NCI-H1436 treated with DMSO at 0.1 percent for 48 hours (cell line): ENCODE measurements around the gene KCNJ14.
A peak's percentile ranks its signal among the peaks of the same experiment; 100 is the strongest.
"Not testable (repeated sequence)": the region's sequence is repeated elsewhere in the genome, so short reads cannot be mapped to it uniquely, and the experiment has no call there.

Experiments used
- DNase-seq: peaks from one replicate; lab custom pipeline; 2025; lab: John Stamatoyannopoulos, UW

KCNJ14 gene

DNA sequence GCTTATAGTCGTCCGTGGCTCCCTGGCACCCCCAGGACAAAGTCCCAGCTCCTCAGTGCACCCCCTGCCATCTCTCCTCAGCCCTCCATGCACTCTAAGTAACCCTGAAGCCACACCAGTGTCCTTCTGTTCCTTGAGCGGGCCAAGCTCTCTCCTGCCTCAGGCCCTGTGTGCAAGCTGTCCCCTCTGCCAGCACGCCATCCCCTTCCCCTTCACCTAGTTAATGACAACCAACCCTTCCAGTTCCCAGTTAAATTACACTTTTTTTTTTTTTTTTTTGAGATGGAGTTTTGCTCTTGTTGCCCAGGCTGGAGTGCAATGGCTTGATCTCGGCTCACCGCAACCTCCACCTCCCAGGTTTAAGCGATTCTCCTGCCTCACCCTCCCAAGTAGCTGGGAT lies 33.1 kb downstream of the KCNJ14 start:
- not testable (repeated sequence) for DNase-seq

DNA sequence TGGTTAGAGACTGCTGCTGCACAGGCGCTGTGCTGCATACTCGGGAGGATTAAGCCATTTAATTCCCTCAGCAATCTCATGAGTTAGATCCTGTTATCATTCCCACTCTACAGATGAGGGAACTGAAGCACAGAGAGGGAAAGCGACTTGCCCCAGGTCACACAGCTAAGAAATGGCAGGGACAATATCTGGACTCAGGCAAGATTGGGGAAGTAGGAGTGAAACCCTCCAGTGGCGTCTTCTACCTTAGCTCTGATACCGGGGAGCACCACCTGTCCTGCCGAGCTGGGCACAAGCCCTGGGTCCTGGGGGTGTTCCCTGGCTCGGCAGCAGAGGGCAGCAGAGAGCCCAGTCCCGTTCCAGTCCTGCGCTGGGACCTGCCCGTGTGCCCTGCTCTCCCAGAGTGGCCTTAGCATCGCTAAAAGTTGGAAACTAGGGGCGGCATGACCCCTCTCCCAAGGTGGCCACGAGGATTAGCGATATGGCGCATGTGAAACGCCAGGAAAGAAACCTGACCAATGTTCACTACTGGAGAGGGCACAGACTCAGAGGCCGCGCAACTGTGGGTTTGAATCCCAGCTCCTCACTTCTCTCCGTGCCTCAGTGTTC lies 34.3 kb downstream of the KCNJ14 start:
- no peak for DNase-seq

DNA sequence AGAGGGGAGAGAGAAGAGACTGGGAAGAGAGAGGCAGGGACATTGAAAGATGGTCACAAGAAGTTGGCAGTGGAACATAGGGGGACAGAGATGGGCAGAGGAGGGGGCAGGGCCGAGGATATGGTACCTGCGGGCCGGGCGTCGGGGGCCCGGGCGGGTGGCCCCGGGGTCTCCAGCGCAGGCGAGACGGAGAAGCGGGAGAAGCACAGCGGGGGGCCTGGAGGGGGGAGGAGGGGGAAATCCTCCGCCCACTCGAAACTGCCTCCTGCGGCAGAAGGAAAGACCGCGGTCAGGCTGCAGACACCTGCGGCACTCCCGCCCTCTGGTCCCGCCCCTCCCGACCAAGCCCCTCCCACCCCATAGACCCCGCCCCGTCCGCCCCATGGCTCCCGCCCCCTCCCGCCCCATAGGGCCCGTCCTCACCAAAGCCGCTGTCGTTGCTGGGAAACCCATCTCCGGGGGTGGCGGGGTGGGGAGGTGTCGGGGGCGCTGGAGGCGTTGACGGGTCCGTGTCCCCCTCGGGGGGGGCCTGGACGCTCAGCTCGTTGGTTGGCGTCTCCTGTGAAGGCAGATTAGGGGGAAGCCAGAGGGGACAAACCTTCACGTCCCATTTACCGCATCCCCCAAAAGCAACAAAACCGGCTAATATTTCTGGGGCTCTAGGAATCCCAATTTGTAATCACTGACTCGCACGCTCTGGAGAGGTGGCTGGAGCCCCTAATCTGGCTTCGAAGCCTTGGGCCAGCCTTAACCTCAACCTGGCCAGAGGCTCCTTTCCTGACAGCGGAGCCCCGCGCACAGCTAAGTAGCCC lies 35.8 kb downstream of the KCNJ14 start:
- DNase-seq: no peak

DNA sequence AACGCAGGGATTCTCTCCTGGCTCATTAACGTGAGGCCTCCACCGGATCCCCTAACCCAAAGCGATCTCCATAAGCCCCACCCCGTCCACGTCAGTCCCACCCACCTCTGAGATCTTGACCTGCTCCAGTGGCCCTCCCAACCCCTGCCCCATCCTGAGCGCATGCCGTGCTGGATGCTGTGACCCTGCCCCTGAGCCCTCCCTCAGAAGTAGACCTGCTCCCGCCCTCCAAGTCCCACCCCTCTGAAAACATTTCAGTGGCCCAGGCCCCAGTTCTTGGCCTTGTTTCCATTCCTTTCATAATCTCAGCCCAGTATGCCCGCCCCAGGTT lies 36.4 kb downstream of the KCNJ14 start:
- DNase-seq: no peak

DNA sequence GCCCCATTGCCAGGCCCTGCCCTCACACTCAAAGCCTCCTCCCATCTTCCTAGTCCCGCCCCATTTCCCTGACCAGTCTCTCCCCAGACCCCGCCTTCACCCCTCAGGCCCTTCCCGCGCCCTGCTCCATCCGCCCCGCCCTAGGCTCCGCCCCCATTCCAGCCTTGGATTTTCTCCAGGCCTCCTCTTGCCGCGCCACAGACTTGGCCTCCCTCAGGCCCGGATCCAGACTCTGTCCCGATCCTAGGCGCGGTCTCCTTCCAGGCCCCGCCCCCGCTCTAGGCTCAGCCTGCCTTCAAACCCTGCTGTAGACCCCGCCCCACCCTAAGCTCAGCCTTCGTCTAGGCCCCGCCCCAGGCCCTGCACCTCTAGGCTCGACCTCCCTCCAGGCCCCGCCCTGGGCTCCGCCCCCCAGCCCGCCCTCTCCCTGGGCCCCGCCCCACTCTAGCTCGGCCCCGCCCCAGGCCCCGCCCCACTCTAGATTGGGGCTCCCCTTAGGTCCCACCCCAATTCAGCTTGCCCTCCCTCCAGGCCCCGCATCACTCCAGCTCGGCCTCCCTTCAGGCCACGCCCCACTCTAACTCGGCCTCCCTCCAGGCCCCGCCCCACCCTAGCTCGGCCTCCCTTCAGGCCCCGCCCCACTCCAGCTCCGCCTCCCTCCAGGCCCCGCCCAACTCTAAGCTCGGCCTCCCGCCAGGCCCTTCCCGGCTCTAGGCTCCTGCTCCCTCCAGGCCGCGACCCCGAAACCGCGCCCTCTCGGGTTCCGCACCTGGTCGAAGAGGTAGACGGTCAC lies 37.7 kb downstream of the KCNJ14 start:
- no peak for DNase-seq

DNA sequence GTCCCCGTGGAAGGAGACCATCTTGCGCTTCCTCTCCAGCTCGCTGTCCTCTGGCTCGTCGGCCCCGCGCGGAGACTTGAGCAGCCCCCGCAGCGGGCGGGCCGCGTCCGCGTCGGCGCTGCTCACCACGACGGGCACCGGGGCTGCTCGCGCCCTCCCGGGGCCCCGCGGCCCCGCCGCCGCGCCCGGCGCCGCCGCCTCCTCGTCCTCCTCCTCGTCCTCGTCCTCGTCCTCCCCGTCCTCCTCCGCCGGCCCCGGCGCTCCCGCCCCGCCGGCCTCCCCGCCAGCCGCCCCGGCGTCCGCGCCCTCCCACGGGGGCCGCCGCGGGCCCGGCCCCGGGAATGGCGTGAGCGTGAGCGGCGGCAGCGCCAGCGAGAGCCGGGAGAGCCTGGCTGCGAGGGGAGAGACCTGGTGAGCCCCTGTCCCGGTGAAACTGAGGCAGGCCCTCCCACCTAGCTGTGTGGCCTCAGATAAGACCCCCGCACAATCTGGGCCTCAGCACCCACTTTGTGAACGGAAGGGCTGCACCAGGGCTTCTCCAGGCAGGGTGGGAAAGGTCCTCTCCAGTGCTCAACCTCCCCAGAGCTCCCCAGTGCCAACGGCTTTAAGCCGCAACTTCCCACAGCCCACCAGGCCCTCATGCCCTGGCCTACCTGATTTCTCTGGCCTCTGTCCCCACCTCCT lies 38.5 kb downstream of the KCNJ14 start:
- DNase-seq: no peak

DNA sequence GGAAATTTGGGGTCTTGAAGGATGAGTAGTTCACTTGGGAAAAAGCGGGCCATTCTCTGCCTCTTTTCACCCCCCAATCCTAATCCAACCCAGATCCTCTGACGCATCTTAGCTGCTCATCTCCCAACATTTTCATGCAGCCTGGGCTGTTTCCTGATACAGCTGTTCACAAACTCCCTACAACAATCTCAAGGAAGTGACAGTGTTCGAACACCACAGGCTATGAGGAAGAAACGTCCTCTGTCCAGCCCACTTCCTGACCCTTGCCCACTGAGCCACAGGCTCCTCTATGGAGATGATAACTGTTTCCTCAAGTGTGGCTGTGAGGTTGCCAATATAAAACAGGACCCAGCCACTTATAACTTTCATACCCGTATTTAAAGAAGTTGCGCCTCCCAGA lies 40.0 kb downstream of the KCNJ14 start:
- DNase-seq: no peak

DNA sequence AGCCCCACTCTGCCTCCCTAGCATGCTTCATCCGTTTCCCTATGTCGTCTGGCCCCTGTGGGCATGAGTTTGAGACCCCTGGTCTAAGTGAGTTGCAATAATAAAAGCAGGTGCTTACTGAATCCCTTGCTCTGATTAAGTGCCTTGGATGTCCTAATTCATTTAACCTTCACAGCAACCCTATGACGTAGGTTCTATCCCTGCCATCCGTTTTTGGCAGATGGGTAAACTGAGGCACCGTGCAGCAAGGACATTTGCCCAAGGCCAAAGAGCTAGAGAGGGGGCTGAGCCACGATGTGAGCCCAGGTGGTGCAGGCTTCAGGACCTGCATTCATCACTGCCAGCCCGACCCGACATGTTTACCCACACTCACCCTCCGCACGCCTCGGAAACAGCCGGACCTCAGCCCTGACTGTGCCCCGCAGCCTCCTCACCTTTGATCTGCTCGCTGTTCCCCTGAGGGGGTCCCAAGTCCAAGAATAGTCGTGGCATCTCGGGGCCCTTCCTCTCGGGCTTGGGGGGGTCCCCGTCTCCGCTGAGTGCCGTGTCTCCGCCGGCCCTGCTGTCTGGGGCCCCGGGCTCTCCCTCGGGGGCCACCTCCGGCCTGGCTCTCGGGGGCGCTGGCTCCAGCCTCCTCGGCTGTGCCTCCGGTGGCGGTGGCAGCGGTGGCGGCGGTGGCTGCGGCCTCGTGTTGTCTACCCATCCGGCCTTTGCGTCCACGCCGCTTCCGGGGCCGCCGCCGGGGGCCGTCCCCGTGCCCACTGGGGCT lies 41.8 kb downstream of the KCNJ14 start:
- no peak for DNase-seq

DNA sequence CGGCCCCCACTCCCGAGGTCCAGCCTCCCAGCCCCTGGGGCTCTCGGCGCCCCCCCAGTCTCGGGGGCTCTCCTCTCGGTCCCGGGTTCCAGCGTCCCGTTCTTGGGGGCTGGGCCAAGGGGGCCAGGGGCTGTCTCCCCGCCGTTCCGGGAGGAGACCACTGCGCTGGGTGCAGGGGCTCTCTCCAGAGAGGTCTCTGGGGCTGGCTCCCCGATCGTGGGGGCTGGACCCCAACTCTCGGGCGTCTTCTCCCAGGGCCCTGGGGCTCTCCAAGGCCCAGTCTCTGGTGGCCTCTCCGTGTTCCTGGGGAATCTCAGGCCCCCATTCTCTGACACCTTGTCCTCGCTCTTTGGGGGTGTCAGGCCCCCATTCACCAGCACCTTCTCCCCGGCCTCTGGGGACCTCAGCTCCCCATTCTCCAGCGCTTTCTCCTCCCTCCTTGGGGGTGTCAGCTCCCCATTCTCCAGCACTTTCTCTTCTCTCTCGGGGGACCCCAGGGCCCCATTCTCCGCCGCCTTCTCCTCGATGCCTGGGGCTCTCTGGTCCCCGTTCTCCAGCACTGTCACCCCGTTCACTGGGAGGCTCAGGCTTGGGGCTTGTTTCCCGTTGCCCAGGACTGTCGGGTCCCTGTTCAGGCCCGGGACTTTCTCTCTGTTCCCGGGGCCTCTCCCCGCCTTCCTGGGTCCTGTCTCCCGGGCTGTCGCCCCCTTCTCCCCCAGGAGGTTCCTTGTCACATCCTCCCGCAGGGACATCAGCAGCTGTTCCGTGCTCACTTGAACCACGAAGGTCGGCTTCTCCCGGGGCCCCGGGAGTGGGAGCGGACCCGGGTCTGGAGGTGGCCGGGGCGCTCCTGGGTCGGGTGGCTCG lies 42.6 kb downstream of the KCNJ14 start:
- DNase-seq: no peak

DNA sequence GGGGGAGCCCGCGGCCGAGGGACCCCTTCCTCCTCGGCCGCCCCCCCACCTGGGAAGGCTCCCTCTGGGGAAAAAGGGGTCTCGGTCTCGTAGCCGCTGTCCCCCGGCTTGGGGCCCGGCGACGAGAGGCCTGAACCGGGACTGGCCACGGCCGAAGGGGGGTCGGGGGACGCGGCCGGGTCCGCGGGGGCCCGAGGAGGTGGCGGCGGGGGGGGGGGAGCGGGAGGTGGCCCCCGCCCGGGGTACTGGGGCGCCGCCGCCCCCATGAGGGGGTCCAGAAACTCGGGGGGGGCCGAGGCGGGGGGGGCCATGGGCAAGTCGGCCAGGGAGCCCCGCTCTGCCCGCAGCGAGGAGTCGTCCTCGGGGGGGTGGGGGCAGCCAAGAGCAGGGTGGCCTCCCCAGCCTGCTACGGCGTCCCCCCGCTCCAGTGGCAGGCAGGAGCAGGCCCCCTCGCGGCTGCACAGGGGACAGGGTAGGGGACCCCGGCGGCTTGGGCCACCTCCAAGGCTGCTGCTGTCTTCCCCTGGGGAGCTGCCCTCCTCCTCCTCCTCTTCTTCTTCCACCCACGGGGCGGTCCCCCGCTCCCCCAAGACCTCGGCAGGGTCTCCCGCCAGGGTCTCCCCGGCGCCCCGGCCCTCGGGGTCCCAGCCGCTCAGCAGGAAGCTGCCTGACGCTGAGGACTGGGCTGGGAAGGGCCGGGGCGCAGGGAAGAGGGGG lies 43.4 kb downstream of the KCNJ14 start:
- DNase-seq: no peak

DNA sequence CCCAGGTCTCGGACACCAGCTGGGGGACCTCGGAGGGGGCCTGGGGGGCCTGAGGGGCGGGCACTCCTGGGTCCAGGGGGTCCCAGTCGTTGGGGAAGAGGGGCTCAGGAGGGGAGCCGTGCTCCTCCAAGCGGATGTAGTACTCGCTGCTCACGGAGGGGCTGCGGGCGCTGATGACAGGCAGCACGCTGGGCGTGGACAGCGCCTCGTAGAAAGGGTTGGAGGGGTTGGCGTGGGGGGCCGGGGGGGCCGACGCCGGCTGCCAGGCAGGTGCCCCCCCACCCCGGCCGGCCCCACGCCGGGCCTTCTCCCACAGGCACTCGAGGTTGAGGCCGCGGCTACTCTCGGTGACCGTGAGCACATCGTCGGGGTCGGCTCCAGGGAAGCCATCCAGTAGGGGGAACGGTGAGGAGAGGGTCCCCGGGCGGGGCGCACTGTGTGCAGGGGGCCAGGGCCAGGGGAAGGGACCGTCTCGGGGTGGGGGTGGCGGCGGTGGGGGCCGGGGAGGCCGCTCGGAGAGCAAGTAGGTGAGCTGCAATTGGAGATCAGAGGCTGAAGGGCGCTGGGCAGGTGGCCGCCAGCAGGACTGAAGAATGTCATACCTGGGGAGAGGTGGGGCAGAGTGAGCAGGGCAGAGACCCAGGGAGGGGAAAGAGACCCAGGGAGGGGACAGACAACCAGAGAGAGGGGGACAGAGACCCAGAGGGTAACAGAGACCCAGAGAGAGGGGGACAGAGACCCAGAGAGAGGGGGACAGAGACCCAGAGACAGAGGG lies 44.1 kb downstream of the KCNJ14 start:
- DNase-seq: no peak

DNA sequence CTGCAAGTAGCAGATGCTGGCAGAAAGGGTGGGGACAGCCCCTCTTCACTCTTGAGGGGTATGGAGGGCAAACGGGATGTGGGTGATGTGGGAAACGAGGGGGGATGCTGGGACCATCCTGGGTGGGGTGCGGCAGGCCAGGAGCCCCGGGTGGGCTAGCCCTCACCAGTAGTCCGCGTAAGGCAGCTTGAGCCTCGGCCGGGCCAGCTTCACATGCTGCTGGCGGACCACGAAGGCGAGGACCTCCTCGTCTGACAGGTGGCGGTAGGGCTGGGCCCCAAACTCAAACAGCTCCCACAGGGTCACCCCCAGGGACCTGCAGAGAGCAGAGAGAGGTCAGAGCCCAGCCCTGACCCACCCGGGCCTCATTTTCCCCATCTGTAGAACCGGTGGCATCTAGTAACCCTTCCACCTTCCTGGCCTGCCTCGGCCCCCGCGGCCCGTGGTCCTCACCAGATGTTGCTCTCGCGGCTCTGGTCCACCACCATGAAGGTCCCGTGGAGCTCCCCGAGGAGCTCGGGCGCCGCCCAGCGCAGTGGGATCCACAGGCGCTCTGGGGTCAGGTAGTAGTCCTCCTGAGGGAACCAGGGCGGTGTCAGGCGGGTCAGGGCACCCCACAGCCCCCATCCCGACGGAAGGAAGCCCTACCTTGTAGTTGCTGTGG lies 45.6 kb downstream of the KCNJ14 start:
- DNase-seq: no peak

DNA sequence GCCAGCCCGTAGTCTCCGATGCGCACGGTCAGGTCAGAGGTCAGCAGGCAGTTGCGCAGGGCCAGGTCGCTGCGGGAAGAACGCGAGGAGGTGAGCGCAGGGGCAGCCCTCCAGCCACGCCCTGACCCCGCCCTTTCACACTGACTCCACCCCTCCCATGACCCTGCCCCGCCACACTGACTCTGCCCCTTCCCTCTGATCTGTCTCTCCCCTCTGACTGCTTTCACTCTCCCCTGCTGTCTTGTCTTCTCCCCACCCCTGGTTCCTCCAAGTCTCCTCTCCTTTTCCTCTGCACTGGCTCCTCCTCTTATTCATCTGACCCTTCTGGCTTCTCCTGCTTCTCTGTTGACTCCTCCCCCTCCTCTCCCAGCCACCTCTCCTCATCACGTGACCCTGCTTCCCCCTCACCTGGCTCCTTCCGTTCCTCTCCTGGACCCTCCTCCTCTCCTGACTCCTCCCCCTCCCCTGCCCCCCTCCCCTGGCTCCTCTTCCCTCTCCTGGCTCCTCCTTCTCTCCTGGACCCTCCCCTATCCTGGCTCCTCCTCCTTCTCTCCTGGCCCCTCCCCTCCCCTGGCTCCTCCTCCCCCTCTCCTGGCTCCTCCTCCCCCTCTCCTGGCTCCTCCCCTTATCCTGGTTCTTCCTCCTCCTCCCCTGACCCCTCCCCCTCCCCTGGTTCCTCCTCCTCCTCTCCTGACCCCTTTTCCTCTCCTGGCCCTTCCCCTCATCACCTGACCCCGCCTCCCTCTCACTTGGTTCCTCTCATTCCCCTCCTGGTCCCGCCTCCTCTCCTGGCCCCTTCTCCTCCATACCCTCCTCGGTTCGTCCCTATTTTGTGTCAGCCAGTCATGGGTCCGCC lies 46.3 kb downstream of the KCNJ14 start:
- peak; percentile 97 for DNase-seq

DNA sequence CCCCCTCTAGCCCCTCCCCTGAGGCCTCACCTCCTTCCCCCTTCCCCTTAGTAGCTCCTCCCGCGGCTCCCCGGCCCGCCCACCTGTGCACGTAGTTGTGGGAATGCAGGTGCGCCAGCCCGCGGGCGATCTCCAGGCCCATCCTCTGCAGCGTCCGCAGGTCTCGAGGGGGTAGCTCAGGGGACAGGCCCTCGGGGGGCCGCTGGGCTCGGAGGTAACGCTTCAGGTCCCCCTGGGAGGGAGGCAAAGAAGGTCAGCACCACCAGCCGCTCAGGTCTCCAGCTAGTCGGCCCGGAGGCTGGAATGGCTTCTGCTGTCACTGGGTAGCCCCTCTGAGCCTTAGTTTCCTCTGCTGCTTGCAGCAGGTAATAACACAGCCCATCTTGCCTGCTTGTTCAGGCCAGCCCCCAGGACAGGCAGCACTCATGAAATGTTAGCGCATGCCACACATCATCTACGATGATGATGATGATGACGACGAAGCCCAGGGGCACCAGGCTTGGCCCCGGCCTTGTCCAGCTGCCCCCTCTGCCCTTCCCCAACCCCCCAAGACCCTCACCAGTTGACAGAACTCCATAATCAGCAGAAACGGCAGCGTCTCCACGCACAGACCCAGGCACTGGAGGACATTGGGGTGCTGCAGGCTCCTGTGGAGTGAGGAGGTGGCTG lies 47.1 kb downstream of the KCNJ14 start:
- DNase-seq: no peak

DNA sequence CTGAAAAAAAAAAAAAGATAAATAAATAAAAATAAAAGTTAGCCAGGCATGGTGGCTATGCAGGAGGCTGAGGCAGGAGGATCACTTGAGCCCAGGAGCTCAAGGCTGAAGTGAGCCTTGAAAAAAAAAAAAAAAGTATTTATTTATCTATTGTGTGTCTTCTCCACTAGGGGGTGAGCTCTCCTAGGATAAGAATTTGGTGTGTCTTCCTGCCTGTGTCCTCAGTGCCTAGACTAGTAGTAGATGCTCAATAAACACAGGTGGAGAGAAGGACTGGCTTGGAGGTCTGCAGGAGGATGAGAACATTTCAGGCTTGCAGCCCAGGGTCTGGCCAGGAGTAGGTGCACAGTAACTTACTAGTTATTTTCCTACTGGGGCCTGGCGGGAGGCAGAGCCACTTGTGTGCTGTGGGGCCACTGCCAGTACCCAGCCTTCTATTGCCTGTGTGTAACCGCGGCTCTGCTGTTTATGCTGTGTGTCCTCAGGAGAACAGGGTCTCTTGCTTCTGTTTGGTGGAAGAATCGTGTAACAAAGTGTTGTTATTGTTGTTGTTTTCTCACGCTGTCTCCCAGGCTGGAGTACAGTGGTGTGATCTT lies 50.9 kb downstream of the KCNJ14 start:
- DNase-seq: no peak

DNA sequence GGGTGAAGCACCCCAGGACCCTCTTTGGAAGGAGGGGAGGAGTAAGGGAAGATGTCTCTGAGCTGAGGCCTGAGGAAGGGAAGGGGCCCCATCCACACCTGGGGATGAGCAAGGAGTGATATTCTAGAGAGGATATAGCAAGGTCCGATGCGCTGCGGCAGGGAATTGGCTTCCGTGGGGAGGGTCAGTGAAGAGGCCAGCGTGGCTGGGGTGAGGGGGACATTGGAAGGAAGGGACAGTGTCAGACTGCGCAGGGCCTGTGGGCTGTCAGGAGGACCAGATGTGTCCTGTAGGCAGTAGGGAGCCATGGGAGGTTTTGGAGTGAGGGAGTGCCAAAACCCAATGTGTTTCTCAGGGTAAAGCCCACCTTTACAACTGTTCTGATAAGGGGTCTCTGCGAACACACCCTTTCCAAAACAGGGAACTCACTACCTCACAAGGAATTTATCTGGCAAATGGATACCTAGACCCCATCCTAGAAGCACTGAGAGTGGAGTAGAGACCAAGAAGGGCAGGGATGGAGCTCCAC lies 52.6 kb downstream of the KCNJ14 start:
- no peak for DNase-seq
